ENCODE results near the gene ZNF639. TPM values are rescaled to one million over a fixed set of nuclear protein-coding genes. Genes with fewer than 3 reads are reported as not detected.

The ZNF639 gene
- total and polyA plus RNA-seq, 9 of the 15 experiments (the other 6 are each of a cell fraction or from before 2014, with no cell fraction given), result 17.6 to 88.1 (median 53.7) TPM

GRCh38 chr3:179375091-179375999, 52.5 kb downstream of the ZNF639 start:
- peak overlapping the region; percentile 73 for H3K27ac ChIP-seq (ENCODE audit: extremely low read depth, low read depth, low read length)
- peak overlapping the region; percentile 33 for H3K4me2 ChIP-seq (ENCODE audit: insufficient read depth, low read length)
- H4K20me1 ChIP-seq (replicated peaks; ENCODE audit: control insufficient read depth, insufficient read depth, low read length), result no peaks in the 10 kb centered on the region
- H3K36me3 ChIP-seq (ENCODE audit: control insufficient read depth, insufficient read depth, low read length), result peaks cover 49% of the 10 kb centered on the region
- H3K9me3 ChIP-seq (replicated peaks; ENCODE audit: control insufficient read depth, insufficient read depth, low read depth, low read length), result no peaks in the 10 kb centered on the region
- intact Hi-C loops (cut with micrococcal nuclease), result loop anchor here (1.0 kb wide), 1 partner anchor 52 kb away; the partner anchor contains the start of gene ZNF639
- ChIA-PET CTCF (ENCODE audit: low intra/inter-chr PET ratio) (no interaction called here), POLR2A (interaction anchor here (0.6 to 1.6 kb wide), 5 partner anchors 14 to 1432 kb away, joined by 3 to 5 read pairs (median 3); partner anchors contain the start of genes ACTL6A and MFN1)
- DNase-seq (ENCODE audit: extremely low read depth in 1 of 4, low spot score in 3 of 4), result peak; percentile 61 to 86 (median 70)
- H2AFZ ChIP-seq (ENCODE audit: low read depth, low read length), result peak overlapping the region; percentile 57; the same call in 1 of the 2 replicates
- FAIRE-seq, result peak; percentile 83
- no peaks in the 10 kb centered on the region for H3K79me2 ChIP-seq (ENCODE audit: control insufficient read depth, insufficient read depth, low read length)
- peak; percentile 91 for ATAC-seq
- peak overlapping the region in 1 of 2 experiments; percentile 67; a peak in 2 of 4 replicates for H3K9ac ChIP-seq (ENCODE audit: insufficient read depth in 1 of 2, low read depth in 2 of 2, low read length in 2 of 2)
- H3K4me3 ChIP-seq, result no peak overlapping the region
- peaks cover 4 to 17% of the 10 kb centered on the region in 2 experiments; a peak in 4 of 5 replicates for H3K4me1 ChIP-seq (replicated peaks in 1 of 2; ENCODE audit: control insufficient read depth in 2 of 2, insufficient read depth in 2 of 2, low read length in 2 of 2)
- no peaks in the 10 kb centered on the region for H3K9me1 ChIP-seq (ENCODE audit: control insufficient read depth, insufficient read depth, low read length)
- in situ Hi-C loops (cut with MboI), result no loop called here
- 17% methylated on average over 12 of the region's 12 CpGs for WGBS (ENCODE audit: insufficient coverage, low coverage, missing lambda C conversion rate)
- BruUV-seq (replicated peaks), result TSS peak; percentile 10
- no peaks in the 10 kb centered on the region for H3K27me3 ChIP-seq (ENCODE audit: control insufficient read depth in 2 of 2, insufficient read depth in 2 of 2, low read length in 2 of 2)
- TF ChIP-seq SMAD4 (CRISPR knock-in tag; conservative IDR thresholded peaks at IDR 0.05) (peak; percentile 94), ESRRB (CRISPR knock-in tag; IDR thresholded peaks at IDR 0.05; ENCODE audit: borderline replicate concordance) (no peak), BDP1 (IDR thresholded peaks at IDR 0.05; ENCODE audit: insufficient read depth, insufficient read length) (no peak), ZNF384 (IDR thresholded peaks at IDR 0.05; ENCODE audit: low read depth, low read length) (peak; percentile 63), NCOR1 (IDR thresholded peaks at IDR 0.05) (peak; percentile 99), ZNF740 (CRISPR knock-in tag; IDR thresholded peaks at IDR 0.05) (no peak), ZNF740 (tag; IDR thresholded peaks at IDR 0.05) (peak in 1 of 2 experiments; percentile 74; a peak in 1 of 4 replicates), EP400 (IDR thresholded peaks at IDR 0.05) (peak; percentile 58; the same call in 1 of the 2 replicates), CGGBP1 (CRISPR knock-in tag; IDR thresholded peaks at IDR 0.05) (no peak), RNF2 (IDR thresholded peaks at IDR 0.05) (peak; percentile 79; the same call in 1 of the 2 replicates), ILK (tag; IDR thresholded peaks at IDR 0.05; ENCODE audit: borderline replicate concordance, low read depth) (no peak), MAFG (tag; conservative IDR thresholded peaks at IDR 0.05) (no peak), HDAC3 (IDR thresholded peaks at IDR 0.05; ENCODE audit: borderline replicate concordance, partially characterized antibody) (peak; percentile 93), MEF2D (tag; conservative IDR thresholded peaks at IDR 0.05; ENCODE audit: low read depth) (no peak), ZNF3 (CRISPR knock-in tag; IDR thresholded peaks at IDR 0.05) (no peak), ZNF586 (CRISPR knock-in tag; conservative IDR thresholded peaks at IDR 0.05) (no peak), ZNF354B (CRISPR knock-in tag; IDR thresholded peaks at IDR 0.05) (no peak), RBFOX2 (IDR thresholded peaks at IDR 0.05; ENCODE audit: low read depth, low read length) (peak; percentile 38; the same call in 1 of the 2 replicates), CEBPG (CRISPR knock-in tag; IDR thresholded peaks at IDR 0.05) (peak; percentile 67; the same call in 1 of the 2 replicates), CEBPG (tag; conservative IDR thresholded peaks at IDR 0.05 in 1 of 2, IDR thresholded peaks at IDR 0.05 in 1 of 2) (peak in 1 of 2 experiments; percentile 85; a peak in 3 of 4 replicates)

Measured in K562 (cell line).